ENCODE data around the gene RAF1.
"Not testable (repeated sequence)": the region's sequence is repeated elsewhere in the genome, so short reads cannot be mapped to it uniquely, and the experiment has no call there.

RAF1 gene

GRCh38 chr3:12662593-12663400, 1.1 kb downstream of the RAF1 start:
- no peak for TF ChIP-seq CTCF (IDR thresholded peaks at IDR 0.05; ENCODE audit: low read depth, low read length)
- DNase-seq (ENCODE audit: low read depth in 2 of 2) = peak in 1 of 2 donors; percentile 67
- peak overlapping the region; percentile 87 to 99 for H3K4me3 ChIP-seq (replicated peaks in 1 of 2; ENCODE audit: low read depth in 2 of 2, low read length in 2 of 2)

GRCh38 chr3:12661926-12662592, 1.9 kb downstream of the RAF1 start:
- no peak for DNase-seq (ENCODE audit: low read depth in 2 of 2)
- H3K4me3 ChIP-seq (replicated peaks in 1 of 2; ENCODE audit: low read depth in 2 of 2, low read length in 2 of 2) = peak overlapping the region; percentile 87 to 99

GRCh38 chr3:12661375-12661774, 2.5 kb downstream of the RAF1 start:
- peak overlapping the region in 1 of 2 donors; percentile 99 for H3K4me3 ChIP-seq (replicated peaks in 1 of 2; ENCODE audit: low read depth in 2 of 2, low read length in 2 of 2)
- not testable (repeated sequence) for DNase-seq (ENCODE audit: low read depth in 2 of 2)

More at GRCh38 chr3:12661926-12662592, 1.9 kb downstream of the RAF1 start:
- no peak for TF ChIP-seq CTCF (IDR thresholded peaks at IDR 0.05; ENCODE audit: low read depth, low read length)

- no peak for TF ChIP-seq CTCF (IDR thresholded peaks at IDR 0.05; ENCODE audit: low read depth, low read length)
- no peak for DNase-seq (ENCODE audit: low read depth in 2 of 2)
- no peak overlapping the region for H3K4me3 ChIP-seq (replicated peaks in 1 of 2; ENCODE audit: low read depth in 2 of 2, low read length in 2 of 2)
Observed at GRCh38 chr3:12660196-12660595, 3.7 kb downstream of the RAF1 start.

- no peak overlapping the region for H3K4me3 ChIP-seq (replicated peaks in 1 of 2; ENCODE audit: low read depth in 2 of 2, low read length in 2 of 2)
- DNase-seq (ENCODE audit: low read depth in 2 of 2) = no peak
Observed at GRCh38 chr3:12659316-12660015, 4.5 kb downstream of the RAF1 start.

GRCh38 chr3:12658593-12659058, 5.3 kb downstream of the RAF1 start:
- no peak overlapping the region for H3K4me3 ChIP-seq (replicated peaks in 1 of 2; ENCODE audit: low read depth in 2 of 2, low read length in 2 of 2)
- DNase-seq (ENCODE audit: low read depth in 2 of 2) = peak; percentile 74 to 76
- TF ChIP-seq CTCF (IDR thresholded peaks at IDR 0.05; ENCODE audit: low read depth, low read length) = no peak

More at GRCh38 chr3:12659316-12660015, 4.5 kb downstream of the RAF1 start:
- no peak for TF ChIP-seq CTCF (IDR thresholded peaks at IDR 0.05; ENCODE audit: low read depth, low read length)

- H3K4me3 ChIP-seq (replicated peaks in 1 of 2; ENCODE audit: low read depth in 2 of 2, low read length in 2 of 2) = no peak overlapping the region
- DNase-seq (ENCODE audit: low read depth in 2 of 2) = no peak
- TF ChIP-seq CTCF (IDR thresholded peaks at IDR 0.05; ENCODE audit: low read depth, low read length) = no peak
Observed at GRCh38 chr3:12656850-12657249, 7.1 kb downstream of the RAF1 start.

Measured in cardiac fibroblast (primary cell).